ENCODE measurements around the gene LRRC61.

- TF ChIP-seq CTCF (IDR thresholded peaks at IDR 0.05) (no peak), POLR2A (IDR thresholded peaks at IDR 0.05) (no peak)
Observed at GRCh38 chr7:150374472-150374871, 51.3 kb downstream of the LRRC61 start.
